Measurements from ENCODE around the gene FBXO8.

GRCh38 chr4:174198396-174198795, 85.1 kb downstream of the FBXO8 start:
- TF ChIP-seq, protein P1, sequence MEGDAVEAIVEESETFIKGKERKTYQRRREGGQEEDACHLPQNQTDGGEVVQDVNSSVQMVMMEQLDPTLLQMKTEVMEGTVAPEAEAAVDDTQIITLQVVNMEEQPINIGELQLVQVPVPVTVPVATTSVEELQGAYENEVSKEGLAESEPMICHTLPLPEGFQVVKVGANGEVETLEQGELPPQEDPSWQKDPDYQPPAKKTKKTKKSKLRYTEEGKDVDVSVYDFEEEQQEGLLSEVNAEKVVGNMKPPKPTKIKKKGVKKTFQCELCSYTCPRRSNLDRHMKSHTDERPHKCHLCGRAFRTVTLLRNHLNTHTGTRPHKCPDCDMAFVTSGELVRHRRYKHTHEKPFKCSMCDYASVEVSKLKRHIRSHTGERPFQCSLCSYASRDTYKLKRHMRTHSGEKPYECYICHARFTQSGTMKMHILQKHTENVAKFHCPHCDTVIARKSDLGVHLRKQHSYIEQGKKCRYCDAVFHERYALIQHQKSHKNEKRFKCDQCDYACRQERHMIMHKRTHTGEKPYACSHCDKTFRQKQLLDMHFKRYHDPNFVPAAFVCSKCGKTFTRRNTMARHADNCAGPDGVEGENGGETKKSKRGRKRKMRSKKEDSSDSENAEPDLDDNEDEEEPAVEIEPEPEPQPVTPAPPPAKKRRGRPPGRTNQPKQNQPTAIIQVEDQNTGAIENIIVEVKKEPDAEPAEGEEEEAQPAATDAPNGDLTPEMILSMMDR (IDR thresholded peaks at IDR 0.05; ENCODE audit: low read depth, low read length, poor library complexity, severe bottlenecking) = no peak
- TF ChIP-seq EZH2phosphoT487 (IDR thresholded peaks at IDR 0.05; ENCODE audit: borderline replicate concordance, low read length) = no peak
